HL-60 (cell line): ENCODE measurements around the gene LRFN4.

ENCODE experiments used
- CTCF ChIP-seq: IDR thresholded peaks from one replicate; pipeline ENCODE4 v1.5.1; 2011; ENCODE audit warnings: low read length, control low read depth, inconsistent platforms; ENCODE audit not compliant: insufficient read depth
- POLR2AphosphoS5 ChIP-seq: IDR thresholded peaks from 2 replicates; pipeline ENCODE4 v1.6.1; 2012; ENCODE audit warnings: low read depth

- TF ChIP-seq CTCF (no peak), POLR2AphosphoS5 (no peak)
Observed at GRCh38 chr11:66891851-66892660, 35.2 kb downstream of the LRFN4 start.
